LoVo (cell line): ENCODE data around the gene CDCP1.

Experiments used
- DNase-seq: peaks from one replicate; pipeline ENCODE4 v3.0.0-alpha.2; 2016; ENCODE audit warnings: low spot score

Gene CDCP1

DNA sequence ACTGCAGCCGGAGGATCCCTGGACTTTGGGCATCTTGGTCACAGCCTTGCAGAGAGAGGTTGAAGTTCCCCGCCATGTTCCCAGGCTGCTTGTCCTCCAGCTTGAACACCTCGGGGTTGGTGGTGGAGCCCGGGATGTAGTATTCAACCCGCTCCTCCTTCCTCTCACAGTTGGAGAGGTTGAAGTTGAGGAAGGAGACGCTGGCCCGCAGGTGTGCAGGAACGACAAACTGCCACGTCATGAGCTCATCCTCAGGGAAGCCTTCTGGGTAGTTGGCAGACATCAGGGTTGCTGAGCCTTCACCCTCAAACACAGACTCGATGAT is 35.7 kb downstream of the CDCP1 start:
- DNase-seq, result no peak

DNA sequence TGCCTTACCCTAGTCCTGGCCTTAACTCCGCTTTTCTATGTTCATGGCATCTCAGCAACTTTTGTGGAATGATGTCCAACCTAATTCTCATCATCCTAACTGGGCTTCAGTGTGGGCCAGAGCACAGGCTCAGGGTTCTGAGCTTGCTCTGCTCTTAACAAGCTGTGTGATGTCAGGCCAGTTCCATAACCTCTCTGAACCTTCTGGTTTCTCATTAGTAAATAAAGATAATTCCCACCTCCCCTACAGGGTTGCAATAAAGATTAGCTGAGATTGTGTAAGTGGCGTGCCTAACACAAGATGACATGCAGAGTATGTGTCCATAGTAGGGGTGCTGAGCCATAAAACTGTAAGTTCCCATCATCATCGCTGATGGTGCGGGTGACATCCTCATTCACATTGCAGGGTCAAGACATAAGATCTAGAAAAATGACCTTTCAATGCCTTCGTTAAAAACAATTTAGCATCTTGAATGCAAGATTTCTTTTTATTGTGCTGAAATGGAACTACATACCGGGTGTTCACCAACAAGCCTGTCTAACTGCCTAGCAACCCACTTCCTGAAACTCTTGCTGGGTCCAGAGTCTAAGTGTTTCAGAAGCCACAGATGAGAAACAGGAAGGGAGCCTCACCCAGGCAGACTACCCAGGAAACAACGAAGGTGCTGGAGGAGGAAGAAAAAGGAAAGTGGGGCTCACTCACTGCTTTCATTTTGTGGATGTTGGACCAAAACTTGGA is 36.2 kb downstream of the CDCP1 start:
- no peak for DNase-seq

DNA sequence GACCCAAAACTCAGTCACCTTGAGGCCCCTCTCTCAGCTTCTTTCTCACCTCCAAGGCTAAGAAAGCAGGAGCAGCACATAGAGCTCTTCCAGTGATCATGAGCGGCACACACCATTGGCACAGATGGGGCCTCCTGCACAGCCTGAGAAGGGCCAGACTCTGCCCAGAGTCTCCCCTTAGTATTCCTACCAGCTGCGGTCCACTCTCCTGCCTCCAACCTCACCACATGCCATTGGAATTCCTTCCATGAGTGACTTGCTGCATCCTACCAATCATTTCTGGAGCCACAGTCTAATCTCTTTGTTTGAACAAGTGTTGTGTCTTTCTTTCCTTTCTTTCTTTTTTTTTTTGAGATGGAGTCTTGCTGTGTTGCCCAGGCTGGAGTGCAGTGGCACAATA is 39.3 kb downstream of the CDCP1 start:
- DNase-seq, result no peak

DNA sequence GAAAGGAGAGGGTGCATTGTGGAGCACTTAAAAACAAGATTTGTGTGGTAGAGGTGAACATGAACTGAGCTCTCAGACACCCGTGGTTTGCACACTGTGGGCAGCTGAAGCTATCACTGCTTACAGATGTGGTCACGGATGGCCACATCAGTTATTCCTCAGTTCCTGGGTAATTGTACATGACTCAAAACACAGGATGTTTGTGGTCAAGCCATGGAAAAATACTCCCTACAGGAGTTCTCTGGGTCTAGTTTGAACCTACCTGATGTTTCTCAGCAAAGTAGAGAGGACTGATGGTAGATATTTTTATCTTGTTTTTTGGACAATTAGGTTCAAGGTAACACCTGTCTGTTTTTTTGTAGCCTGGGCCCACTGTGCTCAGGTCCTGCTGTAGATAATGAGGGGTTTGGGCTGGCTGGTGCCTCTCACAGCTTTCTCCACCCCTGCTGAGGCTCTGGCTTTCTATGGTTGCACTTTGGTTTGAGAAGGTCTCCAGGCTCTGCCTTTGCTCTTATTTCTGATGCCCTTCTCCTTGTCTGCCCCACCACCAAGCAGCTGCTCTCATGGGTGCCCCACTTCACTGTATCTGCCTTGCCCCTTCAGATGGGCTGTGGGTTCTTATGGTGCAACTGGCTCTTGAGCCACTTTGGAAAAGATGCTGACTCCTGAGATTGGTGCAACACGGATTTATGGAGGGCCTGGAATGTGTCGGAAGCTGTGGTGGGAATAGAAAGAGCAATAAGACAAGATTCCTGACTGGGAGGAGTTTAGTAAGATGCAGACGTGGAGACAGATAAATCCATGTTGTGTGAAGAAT is 40.1 kb downstream of the CDCP1 start:
- no peak for DNase-seq

DNA sequence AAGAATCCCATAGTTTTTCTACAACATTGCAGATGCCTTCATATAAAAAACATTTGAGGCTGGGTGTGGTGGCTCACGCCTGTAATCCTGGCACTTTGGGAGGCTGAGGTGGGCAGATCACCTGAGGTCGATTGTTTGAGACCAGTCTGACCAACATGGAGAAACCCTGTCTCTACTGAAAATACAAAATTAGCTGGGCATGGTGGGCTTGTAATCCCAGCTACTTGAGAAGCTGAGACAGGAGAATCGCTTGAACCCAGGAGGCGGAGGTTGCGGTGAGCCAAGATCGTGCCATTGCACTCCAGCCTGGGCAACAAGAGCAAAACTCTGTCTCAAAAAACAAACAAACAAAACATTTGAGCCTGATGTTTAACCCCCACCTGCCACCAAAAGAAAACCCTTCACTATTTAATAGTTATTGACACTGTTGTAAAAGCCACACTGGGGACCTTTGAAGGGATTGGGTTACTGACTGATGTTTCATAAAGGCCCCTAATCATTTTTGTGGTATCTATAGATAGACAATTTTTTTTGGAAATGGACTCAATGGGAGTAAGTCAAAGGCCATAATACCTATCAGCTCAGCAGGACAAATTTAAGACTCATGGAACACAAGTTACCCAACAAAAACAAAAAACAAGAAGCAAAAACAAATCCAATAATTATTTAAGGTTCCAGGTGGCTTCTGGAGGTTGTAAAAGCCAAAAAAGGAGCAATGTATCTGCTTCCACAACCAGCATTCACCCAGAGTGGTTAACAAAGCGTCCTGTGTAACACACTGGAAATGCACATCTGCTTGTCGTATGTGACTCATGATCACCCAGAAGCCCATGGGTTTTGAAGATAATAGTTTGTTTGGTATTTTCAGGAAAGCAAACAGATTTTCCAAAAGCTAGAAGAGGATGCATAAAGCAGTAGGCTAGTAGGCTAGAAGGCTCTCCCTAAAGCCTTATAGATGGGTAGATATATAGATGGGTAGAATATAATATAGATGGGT is 41.2 kb downstream of the CDCP1 start:
- no peak for DNase-seq

DNA sequence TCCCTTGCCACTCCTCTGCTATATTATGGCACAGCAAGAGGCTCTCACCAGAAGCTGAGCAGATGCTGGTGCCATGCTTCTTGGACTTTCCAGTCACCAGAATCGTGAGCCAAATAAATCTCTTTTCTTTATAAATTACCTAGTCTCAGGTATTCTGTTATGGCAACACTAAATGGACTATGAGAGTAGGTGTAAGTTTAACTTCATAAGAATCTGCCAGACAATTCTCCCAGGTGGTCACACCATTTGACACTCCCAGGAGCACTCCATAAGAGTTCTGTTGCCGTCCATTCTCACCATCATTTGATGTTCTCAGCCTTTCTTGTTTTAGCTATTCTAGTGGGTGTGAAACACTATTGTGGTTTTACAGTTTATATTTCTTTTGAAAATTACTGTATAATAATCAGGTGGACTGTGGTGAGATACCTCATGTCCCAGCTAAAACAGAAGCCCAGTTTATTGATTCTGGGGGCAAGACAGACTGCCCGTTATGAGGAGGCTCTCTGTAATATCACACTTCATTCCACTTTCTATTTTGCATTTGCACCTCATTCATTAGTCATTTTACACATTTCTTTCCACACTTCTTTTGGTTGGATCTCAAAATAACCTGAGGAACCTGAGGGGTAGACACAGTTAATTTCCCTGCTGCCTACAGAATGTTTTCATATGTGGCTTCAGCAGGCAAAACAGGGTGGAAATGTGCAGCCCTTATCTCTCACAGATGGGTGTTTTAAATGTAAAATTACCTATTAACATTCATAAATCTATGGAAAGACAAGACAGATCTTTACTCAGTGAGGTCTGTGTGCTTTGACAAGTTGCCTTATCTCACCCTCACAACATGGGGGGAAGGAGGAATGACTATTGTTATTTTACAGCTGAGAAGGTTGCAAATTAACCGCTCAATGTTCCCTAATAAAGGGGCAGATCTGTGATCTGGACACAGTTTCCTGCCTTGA is 42.1 kb downstream of the CDCP1 start:
- DNase-seq, result no peak

DNA sequence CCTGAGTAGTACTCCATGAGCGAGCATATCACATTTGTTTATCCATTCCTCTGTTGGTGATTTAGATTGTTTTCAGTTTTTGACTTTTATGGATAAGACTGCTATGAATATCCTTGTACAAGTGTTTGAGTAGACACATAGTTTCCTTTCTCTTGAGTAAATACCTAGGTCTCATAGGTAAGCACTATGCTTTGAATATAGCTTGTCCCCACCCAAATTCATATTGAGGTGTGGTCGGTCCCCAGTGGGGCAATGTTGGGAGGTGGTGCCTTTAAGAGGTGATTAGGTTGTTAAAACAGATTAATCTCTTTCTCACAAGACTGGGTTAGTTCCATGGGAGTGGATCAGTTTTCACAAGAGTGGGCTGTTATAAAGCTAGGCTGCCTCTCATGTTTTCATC is 42.8 kb downstream of the CDCP1 start:
- DNase-seq, result no peak

DNA sequence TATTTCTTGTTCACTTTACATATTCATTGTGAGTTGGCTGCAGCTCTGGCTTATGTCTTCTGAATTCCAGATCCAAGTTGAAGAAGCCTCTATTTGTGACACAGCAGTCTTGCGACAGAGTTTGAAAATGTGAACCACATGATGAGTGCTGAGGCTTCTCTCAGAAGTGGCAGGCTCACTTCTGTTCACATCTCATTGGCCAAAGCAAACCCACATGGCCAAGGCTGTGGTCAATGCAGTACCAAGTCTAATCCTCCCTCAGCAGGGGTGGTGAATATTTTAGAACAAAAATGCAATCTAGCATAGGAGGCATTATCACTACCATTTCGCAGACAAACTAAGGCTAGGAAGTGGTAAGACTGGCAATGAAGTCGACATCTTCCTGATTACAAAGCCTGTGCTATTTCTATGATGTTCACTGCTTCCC is 45.2 kb downstream of the CDCP1 start:
- no peak for DNase-seq

DNA sequence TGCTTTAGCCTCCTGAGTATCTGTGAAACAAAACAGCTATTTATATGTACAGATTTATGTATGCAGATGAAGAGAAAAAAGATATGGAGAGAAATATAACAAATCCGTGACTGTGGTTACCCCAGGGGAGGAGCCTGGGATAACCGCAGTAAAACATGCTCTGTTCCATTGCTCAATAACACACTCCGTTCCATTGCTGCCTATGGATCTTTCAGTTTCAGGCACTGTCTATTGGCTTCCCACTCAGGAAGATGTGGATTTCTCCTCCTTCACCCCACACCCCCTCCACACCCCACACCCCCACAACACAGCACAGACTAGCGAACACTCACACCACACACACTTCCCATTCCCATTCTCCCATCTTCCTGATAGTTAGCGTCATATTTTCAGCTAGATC is 47.9 kb downstream of the CDCP1 start:
- no peak for DNase-seq

DNA sequence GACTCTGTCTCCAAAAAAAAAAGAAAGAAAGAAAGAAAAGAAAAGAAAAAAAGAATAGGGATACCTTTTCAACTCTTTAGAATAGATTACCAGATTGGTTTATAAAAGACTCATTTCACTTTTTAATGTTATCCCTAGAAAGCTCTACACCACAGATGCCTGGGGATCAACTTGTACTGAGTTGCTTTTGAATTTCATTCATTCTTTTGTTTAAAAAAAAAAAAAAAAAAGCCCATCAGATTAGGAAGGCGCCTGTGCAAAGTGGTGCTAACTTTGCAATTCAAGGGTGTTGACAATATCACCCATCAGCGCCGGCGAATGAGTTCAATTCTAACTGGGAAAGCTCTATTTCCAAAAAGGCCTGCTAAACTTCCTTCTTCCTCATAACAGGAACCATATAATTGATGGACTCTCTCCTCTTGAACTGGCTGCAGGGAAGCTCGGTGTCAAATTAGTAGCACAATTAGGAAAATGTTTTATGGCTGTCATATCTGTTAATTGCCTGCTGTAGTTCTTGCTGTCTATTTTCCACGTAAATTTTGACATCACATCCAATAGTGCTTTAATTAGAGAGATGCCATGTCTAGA is 48.8 kb downstream of the CDCP1 start:
- DNase-seq, result no peak

DNA sequence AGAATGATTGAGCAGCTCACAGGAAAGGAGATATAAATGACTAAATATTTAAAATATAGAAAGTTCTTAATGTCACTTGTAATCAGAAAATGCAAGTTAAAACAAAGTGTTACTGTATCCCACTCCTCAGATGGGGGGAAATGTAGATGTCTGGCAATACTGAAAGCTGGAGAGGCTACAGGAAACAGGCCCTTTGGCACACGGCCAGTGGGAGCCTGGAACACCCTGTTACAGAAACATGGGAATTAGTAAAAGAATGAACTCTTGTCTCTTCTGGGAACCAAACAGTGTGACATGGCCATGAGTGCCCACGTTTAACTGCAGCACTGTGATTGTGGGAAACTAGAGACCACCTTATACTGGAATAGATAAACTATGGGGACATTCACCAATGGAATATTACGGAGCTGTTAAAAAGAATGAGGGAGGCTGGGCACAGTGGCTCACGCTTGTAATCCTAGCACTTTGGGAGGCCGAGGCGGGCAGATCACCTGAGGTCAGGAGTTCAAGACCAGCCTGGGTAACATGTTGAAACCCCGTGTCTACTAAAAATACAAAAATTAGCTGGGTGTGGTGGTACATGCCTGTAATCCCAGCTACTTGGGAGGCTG is 50.2 kb downstream of the CDCP1 start:
- no peak for DNase-seq

DNA sequence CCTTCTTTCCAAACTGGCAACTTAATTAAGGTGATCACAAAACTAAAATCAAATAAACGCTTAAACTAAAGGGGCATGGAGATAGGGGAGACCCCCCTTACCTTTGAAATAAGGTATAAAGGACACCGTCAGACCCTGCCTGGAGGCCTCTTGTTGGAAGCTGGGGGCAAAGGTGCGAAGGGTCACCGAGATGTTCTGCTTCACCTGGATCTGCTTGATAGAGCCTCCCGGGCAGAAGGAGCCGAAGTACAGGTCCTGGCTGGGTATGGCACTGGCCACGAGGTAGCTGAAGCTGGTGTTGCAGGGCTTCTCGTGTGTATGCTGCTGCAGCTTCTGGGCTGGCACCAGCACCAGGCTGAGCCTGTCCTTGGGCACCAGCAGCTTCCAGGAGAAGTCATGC is 53.0 kb downstream of the CDCP1 start:
- no peak for DNase-seq

DNA sequence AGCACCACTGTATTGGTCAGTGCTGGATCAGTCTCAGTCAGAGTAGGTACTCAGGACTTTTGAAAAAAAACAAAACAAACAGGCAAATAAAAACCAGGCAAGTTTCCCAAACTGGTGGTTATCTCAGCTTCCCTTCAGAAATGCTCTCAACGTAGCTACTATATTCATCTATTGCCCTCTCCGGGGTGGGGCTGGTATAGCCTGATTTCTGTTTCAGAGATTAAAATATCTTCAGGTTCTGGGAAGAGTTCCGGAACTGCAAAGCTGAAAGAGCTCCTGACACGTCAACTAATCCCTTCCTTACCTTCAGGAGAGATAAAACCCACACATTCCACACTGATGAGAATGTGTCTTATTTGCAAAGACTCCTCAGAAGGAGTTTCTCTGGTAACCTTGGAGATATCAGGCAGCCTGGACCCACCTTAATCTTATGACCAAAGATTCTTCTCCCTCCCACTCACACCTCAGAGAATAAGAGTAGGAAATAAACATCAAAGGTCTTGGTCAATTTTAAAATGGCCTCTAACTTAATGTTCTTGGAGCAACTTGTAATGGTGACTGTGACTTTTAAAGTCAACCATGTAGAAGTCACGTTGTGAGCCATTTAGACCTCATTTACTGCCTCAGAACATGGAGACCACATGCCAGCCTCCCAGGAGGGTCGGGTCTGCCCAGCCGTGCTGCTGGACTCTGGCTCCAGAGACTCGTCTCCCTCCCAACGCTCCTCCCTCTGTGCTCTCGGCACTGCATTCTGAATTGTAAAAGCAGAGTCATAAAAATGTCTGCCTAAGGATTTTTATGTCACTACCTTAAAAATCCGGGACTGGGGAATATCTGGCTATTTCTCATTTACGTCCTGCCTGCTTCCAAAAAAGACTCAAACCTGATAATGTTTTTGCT is 53.8 kb downstream of the CDCP1 start:
- peak; percentile 7 for DNase-seq

DNA sequence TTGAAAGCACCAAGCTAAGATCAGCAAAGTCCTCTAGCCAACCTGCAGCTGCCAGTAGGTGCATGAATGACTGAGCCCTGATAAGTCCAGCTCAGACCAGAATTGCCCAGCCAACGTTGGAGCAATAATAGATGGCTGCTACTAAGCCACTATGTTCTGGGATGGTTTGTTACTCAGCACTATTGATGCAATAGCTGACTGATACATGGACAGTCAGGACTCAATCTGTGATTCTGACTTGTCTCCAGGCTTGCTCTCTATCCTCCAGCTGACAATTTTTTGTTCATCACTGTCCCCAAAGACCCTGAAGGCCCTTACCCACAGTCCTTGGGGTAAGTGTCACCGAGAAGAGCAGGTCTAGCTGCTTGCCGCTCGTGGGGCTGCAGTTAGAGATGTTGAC is 55.3 kb downstream of the CDCP1 start:
- DNase-seq, result no peak

DNA sequence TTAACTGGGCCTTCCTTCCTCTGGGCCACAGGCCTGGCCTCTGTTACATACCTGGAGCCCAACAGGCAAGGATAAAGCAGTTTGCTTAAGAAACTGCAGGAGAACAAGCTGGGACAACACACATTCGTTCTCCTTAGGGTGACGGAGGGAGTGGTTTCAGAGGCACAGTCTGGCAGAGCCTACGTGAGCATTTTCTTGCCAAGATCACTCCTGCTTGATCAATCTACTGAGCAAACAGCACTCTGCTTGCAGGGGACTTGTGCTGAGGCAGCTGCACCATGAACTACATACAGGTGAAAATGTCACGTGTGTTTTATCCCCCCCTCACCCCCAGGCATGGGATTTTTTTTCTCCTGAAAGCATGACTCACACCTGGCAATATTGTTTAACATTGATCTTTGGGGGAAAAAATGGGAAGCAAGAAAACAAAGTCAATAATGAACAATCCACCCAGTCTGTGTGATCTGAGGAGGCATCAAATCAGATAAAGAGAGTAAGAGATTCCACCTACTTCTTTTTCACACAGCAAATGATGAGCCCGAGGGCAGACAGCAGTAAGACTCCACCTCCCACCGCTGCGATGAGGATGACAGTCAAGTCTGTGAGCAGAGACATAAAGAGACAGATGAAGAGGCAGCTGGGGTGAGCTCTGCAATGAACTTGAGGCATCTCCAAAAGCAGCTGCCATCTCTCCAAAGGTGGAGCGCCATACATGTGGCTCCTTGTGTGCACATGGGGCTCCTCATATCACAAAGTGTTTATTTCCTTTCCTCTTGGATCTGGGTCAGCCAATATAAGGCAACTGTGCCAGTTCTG is 57.4 kb downstream of the CDCP1 start:
- DNase-seq, result no peak

DNA sequence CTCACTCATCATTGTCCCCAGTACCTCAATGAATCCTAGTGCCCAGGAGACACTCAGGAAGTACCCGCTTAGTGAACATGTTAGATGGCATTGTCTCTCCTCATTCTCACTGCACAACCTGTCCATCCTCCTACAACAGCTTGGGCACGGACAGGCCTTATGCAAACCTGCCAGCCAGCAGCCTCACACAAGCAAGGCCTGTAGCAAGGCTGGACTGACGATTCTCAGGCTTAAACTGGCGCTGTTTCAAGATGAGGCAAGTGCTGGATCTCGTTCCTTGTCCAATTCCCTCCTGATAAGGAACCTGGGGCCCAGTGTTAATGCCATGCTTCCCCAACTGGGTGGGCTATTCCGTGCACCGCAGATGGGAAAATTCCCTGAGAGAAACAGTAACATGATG is 59.0 kb downstream of the CDCP1 start:
- no peak for DNase-seq

DNA sequence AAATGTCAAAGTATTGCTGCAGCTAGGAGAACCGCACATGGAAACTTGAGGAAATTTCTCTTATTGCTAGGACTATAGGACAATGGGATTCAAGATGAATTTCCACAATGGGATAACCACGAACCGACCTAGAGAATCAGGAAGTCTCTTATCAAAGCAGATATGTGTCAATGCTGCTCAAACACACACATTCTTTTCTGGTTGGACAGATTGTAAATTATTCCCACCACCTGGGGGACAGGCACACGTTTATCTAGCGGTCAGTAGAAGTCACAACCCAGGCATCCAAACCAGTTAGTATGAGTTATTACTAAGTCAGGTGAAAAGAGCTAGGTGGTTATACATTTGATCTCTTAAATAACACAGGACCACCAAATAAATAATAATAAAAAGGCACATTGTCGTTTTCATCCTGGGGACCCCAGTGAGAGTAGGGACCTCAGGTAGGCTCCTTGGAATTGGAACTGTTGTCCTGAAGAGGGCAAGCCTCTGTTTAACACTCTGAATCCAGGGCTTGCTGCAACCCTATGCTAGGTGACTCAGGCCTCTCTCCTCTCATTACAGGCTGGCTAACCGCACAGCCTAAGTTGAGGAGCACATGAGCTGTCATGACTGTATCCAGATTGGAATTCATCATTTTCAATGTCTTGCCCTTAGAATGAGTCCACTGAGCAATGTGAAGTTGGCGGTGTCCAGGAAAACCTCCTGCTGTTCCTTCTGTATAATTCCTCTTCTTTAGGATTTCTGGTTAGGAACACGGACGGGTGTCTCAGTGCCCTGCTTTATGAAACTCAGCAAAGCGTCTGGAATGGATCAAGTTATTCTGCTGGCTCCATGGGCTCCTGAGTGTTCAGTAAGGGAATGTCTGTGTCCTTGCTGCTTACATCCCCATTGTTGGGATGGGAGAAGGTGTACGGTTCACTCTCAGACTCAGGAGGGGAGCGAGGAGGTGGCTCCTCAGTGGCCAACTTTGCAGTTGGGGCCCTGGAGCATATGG is 61.1 kb downstream of the CDCP1 start:
- DNase-seq, result no peak
